GM10248 (cell line): ENCODE data around the gene ABHD17C.

Source experiments
- CTCF ChIA-PET: fragments of 300-600 bp; sonication (Branson Sonifier 250); formaldehyde crosslinking; extraction: SDS; loops from one replicate; lab custom pipeline; 2021; ENCODE audit warnings: antibody characterized with exemption; lab: Yijun Ruan, JAX
- POLR2A ChIA-PET: fragments of 350-650 bp; sonication (Branson Sonifier 250); formaldehyde crosslinking; extraction: SDS; loops from one replicate; lab custom pipeline; 2020; ENCODE audit warnings: antibody characterized with exemption; lab: Yijun Ruan, JAX
- DNase-seq: peaks from one replicate; pipeline ENCODE4 v3.0.0; 2012; ENCODE audit errors: extremely low spot score
- TF ChIP-seq, protein P1 (sequence below): IDR thresholded peaks from 2 replicates; pipeline ENCODE4 v1.5.1; 2012; ENCODE audit warnings: mild to moderate bottlenecking, low read depth; ENCODE audit errors: extremely low read depth, missing control alignments, control extremely low read depth

ABHD17C gene

DNA sequence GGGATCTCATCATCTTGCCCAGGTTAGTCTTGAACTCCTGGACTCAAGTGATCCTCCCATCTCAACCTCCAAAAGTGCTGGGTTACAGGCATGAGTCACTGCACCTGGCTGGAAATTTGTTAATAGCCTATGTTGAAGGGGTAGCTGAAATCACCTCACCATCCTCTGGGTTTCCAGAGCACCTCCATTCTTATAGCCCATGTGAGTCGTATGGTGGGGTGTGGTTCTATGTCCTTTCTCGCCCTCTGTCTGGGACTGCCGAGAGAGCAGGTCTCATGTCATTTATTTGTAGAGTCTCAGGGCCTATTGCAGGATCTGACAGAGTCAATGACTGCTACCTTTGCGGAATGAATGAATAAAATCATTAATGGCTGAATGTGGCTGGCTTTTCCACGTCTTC lies 105.0 kb downstream of the ABHD17C start:
- ChIA-PET POLR2A (no interaction called here), CTCF (interaction anchor here (1.7 to 1.8 kb wide), 2 partner anchors 23 to 24 kb away, joined by 4 read pairs; no protein-coding TSS in a partner anchor)
- DNase-seq = no peak
- TF ChIP-seq, protein P1, sequence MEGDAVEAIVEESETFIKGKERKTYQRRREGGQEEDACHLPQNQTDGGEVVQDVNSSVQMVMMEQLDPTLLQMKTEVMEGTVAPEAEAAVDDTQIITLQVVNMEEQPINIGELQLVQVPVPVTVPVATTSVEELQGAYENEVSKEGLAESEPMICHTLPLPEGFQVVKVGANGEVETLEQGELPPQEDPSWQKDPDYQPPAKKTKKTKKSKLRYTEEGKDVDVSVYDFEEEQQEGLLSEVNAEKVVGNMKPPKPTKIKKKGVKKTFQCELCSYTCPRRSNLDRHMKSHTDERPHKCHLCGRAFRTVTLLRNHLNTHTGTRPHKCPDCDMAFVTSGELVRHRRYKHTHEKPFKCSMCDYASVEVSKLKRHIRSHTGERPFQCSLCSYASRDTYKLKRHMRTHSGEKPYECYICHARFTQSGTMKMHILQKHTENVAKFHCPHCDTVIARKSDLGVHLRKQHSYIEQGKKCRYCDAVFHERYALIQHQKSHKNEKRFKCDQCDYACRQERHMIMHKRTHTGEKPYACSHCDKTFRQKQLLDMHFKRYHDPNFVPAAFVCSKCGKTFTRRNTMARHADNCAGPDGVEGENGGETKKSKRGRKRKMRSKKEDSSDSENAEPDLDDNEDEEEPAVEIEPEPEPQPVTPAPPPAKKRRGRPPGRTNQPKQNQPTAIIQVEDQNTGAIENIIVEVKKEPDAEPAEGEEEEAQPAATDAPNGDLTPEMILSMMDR = no peak

DNA sequence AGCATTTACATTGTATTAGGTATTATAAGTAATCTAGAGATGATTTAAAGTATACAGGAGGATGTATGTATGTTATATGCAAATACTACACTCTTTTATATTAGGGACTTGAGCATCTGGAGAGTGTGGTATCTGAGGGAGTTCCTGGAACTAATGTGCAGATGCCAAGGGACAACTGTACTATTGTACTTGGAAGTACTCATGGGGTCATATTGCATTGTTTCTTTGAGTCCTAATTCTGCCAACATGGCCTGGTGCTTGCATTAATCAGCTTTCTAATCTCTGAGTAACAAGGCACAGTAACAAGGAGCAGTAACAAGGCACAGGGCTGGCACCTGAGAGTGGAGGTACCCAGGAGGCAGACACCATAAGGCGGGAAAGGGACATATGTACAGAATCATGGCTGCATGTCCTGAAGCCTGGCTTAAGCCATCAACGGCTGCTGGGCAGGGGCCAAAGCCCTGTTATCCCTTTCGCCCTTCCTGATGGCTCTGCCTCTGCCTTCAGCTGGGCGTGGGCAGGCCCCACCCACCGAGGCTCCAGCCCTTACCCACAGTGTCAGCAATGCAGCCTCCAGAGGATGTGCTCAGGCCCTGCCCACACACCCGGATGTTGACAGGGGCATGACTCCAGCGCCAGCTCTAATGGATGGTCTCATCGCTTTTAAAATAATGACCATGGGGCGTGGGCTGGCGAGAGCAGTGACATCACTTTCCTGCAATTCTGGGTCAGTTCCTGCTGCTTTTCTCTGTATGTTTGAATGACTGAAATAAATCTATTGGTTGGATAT lies 107.0 kb downstream of the ABHD17C start:
- CTCF ChIA-PET = interaction anchor here (1.2 to 1.6 kb wide), 2 partner anchors 26 to 168 kb away, joined by 4 to 5 read pairs; no protein-coding TSS in a partner anchor
- TF ChIP-seq, protein P1 = no peak
- POLR2A ChIA-PET = no interaction called here
- no peak for DNase-seq

DNA sequence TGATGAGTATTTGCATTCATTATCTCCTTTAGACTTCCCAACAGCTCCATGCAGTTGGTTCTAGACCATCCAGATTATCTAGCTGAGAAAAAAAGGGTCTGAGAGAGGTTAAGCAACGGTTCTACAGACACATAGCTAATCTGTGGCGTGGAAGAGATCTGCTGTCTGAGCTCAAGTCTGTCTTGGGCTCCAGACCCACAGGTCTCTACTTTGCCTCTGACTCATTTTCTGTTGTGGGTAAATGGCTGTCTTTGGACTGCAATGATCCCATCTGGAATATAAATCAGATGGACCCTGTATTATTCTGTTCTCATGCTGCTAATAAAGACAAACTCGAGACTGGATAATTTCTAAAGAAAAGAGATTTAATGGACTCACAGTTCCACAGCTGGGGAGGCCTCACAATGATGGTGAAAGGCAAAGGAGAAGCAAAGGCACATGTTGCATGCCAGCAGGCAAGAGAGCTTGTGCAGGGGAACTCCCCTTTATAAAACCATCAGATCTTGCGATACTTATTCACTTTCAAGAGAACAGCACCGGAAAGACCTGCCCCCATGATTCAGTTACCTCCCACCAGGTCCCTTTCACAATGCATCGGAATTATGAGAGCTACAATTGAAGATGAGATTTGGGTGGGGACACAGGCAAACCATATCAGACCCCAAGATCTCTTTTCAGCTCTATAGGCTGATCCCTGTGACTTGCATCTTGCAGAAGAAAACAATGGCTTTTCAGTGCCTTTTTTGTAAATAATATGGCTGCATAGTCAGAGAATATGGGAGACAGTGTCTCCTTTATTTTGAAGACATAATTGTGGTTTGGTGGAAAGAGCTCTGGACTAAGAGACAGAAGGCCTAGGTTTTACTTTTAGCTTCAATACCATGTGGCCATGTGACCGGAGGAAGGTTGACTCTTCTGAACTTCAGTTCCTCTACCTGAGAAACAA lies 108.7 kb downstream of the ABHD17C start:
- TF ChIP-seq, protein P1 = no peak
- POLR2A ChIA-PET = no interaction called here
- CTCF ChIA-PET = interaction anchor here (1.0 to 1.6 kb wide), 3 partner anchors 10 to 166 kb away, joined by 3 to 5 read pairs (median 4); no protein-coding TSS in a partner anchor
- no peak for DNase-seq

DNA sequence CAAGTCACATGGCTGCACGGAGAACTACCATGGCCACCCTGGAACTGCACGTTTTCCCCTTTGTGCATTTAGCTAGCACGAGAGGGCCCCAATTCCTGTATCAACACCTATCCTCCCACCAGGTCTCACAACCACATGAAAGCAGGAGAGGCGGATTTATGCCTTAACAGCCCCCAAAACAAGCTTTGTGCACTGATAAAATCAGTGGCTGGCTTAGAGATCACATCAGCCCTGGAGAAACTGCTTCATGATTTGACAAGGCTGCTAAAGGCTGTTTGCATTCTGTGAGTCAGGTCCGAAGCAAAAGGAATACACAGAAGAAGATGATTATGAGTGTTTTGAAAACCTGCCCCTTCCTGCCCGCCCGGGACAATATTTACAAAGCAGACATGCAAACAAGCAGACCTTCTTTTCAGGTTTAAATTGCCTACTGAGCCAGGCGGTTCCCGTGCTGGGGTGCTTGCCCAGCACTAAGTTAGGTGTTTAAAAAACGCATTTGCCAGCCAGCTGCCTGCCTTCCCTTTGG lies 109.9 kb downstream of the ABHD17C start:
- POLR2A ChIA-PET = no interaction called here
- CTCF ChIA-PET = interaction anchor here (0.9 to 1.8 kb wide), 2 partner anchors 12 to 27 kb away, joined by 3 to 4 read pairs; no protein-coding TSS in a partner anchor
- TF ChIP-seq, protein P1 = no peak
- DNase-seq = no peak
